T-helper 2 cell (primary cell): ENCODE results near the gene GRIK1.

Source experiments
- DNase-seq, 5 experiments: peaks; one replicate each; pipeline versions ENCODE4 v3.0.0 to v3.0.0-alpha.2; 2012 to 2022

Gene GRIK1

GRCh38 chr21:29513535-29513934 is 426.3 kb downstream of the GRIK1 start:
- no peak for DNase-seq

GRCh38 chr21:29511096-29511495 is 428.7 kb downstream of the GRIK1 start:
- DNase-seq: no peak

DNA sequence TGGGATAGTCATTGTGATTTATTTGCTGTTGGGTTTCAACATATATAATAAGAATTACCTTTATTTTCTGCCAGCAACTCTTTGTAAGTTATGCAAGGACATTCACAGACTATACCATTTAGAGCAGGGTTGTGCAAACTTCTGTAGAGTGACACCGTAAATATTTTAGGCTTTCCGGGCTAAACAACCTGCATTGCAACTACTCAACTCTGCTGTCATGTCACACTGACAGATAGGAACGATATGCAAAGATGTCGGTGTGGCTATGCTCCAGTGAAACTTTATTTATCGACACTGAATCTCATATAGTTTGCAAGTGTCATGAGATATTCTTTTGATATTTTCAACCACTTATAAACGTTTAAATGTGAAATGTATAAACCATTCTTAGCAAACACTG is 430.7 kb downstream of the GRIK1 start:
- DNase-seq: no peak

- DNase-seq: no peak
These were observed 431.5 kb downstream of the GRIK1 start for GRCh38 chr21:29508301-29508700.

- DNase-seq: no peak
These were observed 432.8 kb downstream of the GRIK1 start for GRCh38 chr21:29506947-29507346.

- DNase-seq: no peak
These were observed 433.6 kb downstream of the GRIK1 start for GRCh38 chr21:29506214-29506613.

DNA sequence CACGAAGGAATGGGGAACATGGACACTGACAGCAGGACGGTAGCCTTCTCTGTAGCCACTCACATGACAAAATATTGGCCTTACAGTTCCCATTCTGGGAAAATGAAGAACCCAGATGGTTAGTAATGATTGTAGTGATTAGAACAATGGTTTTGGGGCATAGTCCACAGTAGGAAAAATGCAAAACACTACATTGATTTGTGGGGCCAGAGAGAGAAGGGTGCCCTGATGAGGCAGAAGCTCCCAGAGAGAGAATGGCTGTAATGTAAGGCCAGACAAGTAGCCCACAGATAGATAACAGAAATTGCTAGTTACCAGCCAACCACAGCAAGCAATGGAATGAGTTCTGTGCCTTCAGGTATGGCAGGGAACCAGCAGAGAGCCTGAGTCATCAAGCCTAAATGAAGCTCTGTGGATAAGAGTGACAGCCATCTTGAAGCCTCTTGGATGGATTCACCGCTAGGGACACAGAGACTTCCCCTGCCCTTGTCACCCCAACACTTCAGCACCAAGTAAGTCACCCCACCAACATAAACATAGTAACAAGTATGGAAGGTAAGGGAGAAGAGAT is 435.0 kb downstream of the GRIK1 start:
- DNase-seq: no peak

DNA sequence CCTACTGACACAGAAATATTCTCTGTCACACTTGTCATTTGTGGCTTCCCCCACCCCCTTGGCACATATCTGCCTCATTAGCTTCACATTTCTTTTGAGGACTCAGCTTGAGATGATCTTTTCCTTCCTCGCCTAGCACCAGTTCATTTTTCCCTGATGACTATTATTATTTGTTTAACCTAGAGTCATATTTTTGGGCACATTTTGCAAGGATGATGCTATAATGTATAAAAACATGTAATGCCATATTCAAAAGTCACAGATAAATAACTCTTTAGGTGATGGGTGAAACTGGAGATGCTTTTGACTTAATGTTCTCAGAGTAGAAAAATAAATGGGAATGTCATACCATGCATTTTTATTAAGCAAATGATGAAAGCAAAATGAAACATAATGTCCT is 438.3 kb downstream of the GRIK1 start:
- no peak for DNase-seq

DNA sequence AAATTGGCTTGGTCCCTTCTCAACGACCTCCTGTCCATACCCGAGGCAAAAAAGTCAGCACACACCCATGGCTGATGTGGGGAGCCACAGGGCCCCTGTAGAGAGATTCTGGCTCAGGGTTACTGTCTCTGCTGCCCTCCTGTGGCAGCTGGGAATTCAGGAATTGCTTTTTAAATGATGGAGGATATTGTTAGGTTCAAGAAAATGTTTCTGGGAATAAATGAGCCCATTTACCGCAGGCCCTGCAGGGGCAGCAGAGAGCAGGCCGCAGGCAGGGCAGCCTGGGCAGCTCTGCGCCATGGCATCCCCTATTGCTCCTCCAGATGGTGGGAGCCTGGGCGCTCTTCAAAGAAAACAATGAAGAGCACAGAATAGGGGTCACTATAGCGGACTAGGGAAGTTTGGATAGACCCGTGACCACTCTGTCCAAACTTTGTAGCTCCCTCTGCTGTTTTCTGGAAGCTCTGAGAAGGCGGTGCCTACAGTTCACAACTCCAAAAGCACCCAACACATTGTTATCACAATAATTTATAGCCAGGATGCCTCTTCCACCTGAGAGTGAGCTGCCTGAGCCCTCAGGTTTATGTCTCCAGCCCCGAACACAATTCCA is 440.0 kb downstream of the GRIK1 start:
- no peak for DNase-seq

DNA sequence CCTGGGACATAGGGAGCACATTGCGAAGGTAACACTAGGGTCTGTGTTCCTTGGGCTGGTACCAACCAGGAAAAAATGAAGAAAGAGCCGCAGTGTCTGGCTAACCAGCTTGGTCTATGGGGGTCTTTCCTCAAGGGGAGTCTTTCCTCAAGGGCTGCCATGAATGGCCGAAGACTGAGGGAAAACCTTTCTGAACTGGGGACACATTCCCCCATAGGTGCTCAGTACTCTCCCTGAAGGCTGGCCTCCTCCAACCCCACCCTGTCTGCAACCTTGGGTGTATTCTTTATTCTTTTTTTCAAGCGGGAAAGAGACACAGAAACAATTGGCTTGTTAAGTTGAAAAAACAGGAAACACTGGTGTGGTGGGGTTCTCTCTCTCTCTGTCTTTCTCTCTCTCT is 440.6 kb downstream of the GRIK1 start:
- DNase-seq: no peak

DNA sequence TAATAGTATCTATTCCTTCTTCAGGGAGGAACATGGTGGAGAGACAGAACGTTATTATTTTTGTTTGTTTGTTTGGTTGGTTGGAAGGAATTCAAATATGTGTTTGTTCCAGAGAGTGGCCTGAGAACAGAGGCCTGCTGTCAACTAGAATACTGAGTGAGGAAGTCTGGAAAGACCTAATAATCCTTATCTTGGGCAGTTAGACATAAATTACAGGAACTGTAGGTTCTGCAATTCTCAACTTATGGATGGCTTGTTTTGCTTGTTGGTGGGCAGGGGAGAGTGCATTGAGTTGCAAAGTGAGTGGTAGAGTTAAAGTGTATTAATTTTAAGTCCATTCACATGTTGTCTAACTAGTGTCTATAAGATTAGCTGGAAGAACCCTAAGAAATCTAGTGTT is 443.5 kb downstream of the GRIK1 start:
- DNase-seq: no peak

DNA sequence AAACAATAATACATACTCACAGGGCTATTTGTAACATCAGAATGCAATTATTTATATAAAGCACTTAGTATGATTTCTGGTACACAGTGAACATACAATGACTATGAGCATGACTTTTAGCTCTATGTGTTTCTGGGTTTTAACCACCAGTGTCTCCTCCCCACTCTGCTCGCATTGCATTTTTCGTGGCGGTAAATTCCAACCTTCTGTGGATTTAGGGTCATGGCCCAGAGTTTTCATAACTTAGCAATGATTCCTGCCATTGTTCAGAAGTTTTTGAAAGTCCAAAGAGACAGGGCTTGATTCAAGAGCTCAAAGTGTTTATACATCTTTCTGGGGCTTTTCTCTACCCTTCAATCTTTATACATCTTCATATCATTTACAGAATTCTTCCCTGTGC is 449.8 kb downstream of the GRIK1 start:
- DNase-seq: no peak

- DNase-seq: no peak
These were observed 452.6 kb downstream of the GRIK1 start for GRCh38 chr21:29487154-29487553.
